Measurements from ENCODE around the gene ATP5F1E. TPM values are rescaled to one million over a fixed set of nuclear protein-coding genes. Genes with fewer than 3 reads are reported as not detected.

ATP5F1E gene
- total and polyA plus RNA-seq, 9 of the 15 experiments (the other 6 are each of a cell fraction or from before 2014, with no cell fraction given): 60.3 to 162 (median 113) TPM

- intact Hi-C loops (cut with micrococcal nuclease) (loop anchor here (5.0 kb wide), 2 partner anchors 50 to 90 kb away; partner anchors contain the start of gene ATP5F1E), in situ Hi-C loops (cut with MboI) (no loop called here)
- H3K4me3 ChIP-seq: peak overlapping the region; percentile 78
- POLR2A ChIA-PET: interaction anchor here (0.6 to 4.6 kb wide), 7 partner anchors 11 to 449 kb away, joined by 3 to 29 read pairs (median 5); partner anchors contain the start of gene ATP5F1E
- peaks cover 47% of the 10 kb centered on the region for H3K36me3 ChIP-seq (ENCODE audit: control insufficient read depth, insufficient read depth, low read length)
- H3K9me1 ChIP-seq (ENCODE audit: control insufficient read depth, insufficient read depth, low read length): no peaks in the 10 kb centered on the region
- H3K79me2 ChIP-seq (ENCODE audit: control insufficient read depth, insufficient read depth, low read length): peaks cover 62% of the 10 kb centered on the region
- ATAC-seq (peak; percentile 70), DNase-seq (ENCODE audit: extremely low read depth in 1 of 4, low spot score in 3 of 4) (peak in 2 of 4 experiments; percentile 40 to 74), FAIRE-seq (peak; percentile 66)
- H3K4me1 ChIP-seq (replicated peaks in 1 of 2; ENCODE audit: control insufficient read depth in 2 of 2, insufficient read depth in 2 of 2, low read length in 2 of 2): peaks cover 17 to 25% of the 10 kb centered on the region in 2 experiments; a peak in 4 of 5 replicates
- peak overlapping the region; percentile 96 for H3K4me2 ChIP-seq (ENCODE audit: insufficient read depth, low read length)
- H2AFZ ChIP-seq (ENCODE audit: low read depth, low read length): no peak overlapping the region
- peak overlapping the region; percentile 95 to 96 for H3K9ac ChIP-seq (ENCODE audit: insufficient read depth in 1 of 2, low read depth in 2 of 2, low read length in 2 of 2)
- CTCF ChIA-PET (ENCODE audit: low intra/inter-chr PET ratio): no interaction called here
- H3K27me3 ChIP-seq (ENCODE audit: control insufficient read depth in 2 of 2, insufficient read depth in 2 of 2, low read length in 2 of 2): no peaks in the 10 kb centered on the region
- BruUV-seq (replicated peaks): TSS peak; percentile 40
- no peaks in the 10 kb centered on the region for H3K9me3 ChIP-seq (replicated peaks; ENCODE audit: control insufficient read depth, insufficient read depth, low read depth, low read length)
- peak overlapping the region; percentile 84 for H3K27ac ChIP-seq (ENCODE audit: extremely low read depth, low read depth, low read length)
- WGBS (ENCODE audit: insufficient coverage, low coverage, missing lambda C conversion rate): 10% methylated on average over 12 of the region's 12 CpGs
- peaks cover 5% of the 10 kb centered on the region; the same call in 1 of the 2 replicates for H4K20me1 ChIP-seq (replicated peaks; ENCODE audit: control insufficient read depth, insufficient read depth, low read length)
- peak; percentile 59 for TF ChIP-seq SUPT5H (IDR thresholded peaks at IDR 0.05)
- peak in 1 of 3 experiments; percentile 29 for TF ChIP-seq YY1 (IDR thresholded peaks at IDR 0.05; ENCODE audit: borderline replicate concordance in 1 of 3, control insufficient read depth in 1 of 3, extremely low read depth in 1 of 3, insufficient read depth in 3 of 3, insufficient read length in 1 of 3, insufficient replicate concordance in 2 of 3, low read depth in 1 of 3, low read length in 2 of 3)
- peak in 1 of 2 experiments; percentile 11; a peak in 1 of 4 replicates for TF ChIP-seq TRIM24 (IDR thresholded peaks at IDR 0.05)
- TF ChIP-seq POLR2A (conservative IDR thresholded peaks at IDR 0.05): peak; percentile 67
- TF ChIP-seq FOXK2 (conservative IDR thresholded peaks at IDR 0.05 in 1 of 2, IDR thresholded peaks at IDR 0.05 in 1 of 2; ENCODE audit: low read depth in 2 of 2): peak in 1 of 2 experiments; percentile 85; a peak in 2 of 4 replicates
- no peak for TF ChIP-seq ZNF511 (CRISPR knock-in tag; IDR thresholded peaks at IDR 0.05)
- peak; percentile 90 for TF ChIP-seq HDGF (IDR thresholded peaks at IDR 0.05)
- peak; percentile 87 for TF ChIP-seq HMBOX1 (IDR thresholded peaks at IDR 0.05)
- no peak for TF ChIP-seq XRCC3 (IDR thresholded peaks at IDR 0.05)
- no peak for TF ChIP-seq NFATC3 (IDR thresholded peaks at IDR 0.05)
- no peak for TF ChIP-seq THRAP3 (IDR thresholded peaks at IDR 0.05; ENCODE audit: borderline replicate concordance)
- TF ChIP-seq ZBTB2 (IDR thresholded peaks at IDR 0.05): no peak
- no peak for TF ChIP-seq ZNF696 (CRISPR knock-in tag; conservative IDR thresholded peaks at IDR 0.05)
- TF ChIP-seq TBP (optimal IDR thresholded peaks at IDR 0.05; ENCODE audit: low read depth, low read length): peak; percentile 7
- TF ChIP-seq NKRF (IDR thresholded peaks at IDR 0.05; ENCODE audit: borderline replicate concordance): peak; percentile 17; the same call in 1 of the 2 replicates
- TF ChIP-seq TAF1 (IDR thresholded peaks at IDR 0.05; ENCODE audit: control insufficient read depth, extremely low read depth, insufficient read depth, low read length, severe bottlenecking): peak; percentile 26
- TF ChIP-seq SMARCA4 (IDR thresholded peaks at IDR 0.05): peak; percentile 6; the same call in 1 of the 2 replicates
- TF ChIP-seq ESRRA (IDR thresholded peaks at IDR 0.05; ENCODE audit: borderline replicate concordance, low read depth): peak; percentile 68
Observed at GRCh38 chr20:58982406-58983114, 49.6 kb downstream of the ATP5F1E start.
